Measurements from ENCODE around the gene HASPIN. TPM values are rescaled to one million over a fixed set of nuclear protein-coding genes. Genes with fewer than 3 reads are reported as not detected.

The HASPIN gene
- not detected in 2 replicates for polyA plus RNA-seq

DNA sequence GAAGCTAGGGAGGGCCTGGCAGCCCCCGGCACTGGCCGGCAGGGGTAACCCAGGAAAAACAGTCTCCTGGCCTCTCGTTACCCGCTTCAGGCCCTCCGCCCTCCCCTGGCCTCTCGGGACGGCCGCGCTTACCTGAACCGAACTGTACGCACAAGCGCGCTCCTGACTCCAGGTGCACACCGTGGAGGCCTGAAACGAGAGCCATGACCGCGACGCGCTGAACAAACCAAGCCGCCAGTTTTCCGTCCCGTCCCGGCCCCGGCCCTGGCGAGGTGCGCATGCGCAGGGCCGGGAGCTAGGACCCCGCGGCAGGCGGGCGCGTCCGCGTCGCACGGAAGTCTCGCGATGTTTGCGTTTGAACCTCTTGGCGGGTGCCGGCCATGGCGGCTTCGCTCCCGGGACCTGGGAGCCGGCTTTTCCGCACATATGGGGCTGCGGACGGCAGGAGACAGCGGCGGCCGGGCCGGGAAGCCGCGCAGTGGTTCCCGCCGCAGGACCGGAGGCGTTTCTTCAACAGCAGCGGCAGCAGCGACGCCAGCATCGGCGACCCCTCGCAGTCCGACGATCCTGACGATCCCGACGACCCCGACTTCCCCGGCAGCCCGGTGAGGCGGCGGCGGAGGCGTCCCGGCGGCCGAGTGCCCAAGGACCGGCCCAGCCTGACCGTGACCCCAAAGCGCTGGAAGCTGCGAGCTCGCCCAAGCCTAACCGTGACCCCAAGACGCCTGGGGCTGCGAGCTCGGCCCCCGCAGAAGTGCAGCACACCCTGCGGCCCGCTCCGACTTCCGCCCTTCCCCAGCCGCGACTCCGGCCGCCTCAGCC lies at the start of gene HASPIN:
Gene HASPIN, plus strand, starts transcription at position 348 of the 822 bp plus-strand sequence. Its CDS starts 33 bp downstream, at position 381.

GRCh38 chr17:3695723-3696411 lies 27.8 kb upstream of the HASPIN start, which contains the start of gene P2RX5:
Gene P2RX5 (minus strand): TSS chr17:3696155. CDS start chr17:3696005, 150 bp downstream.

Other genes with a start within 250 kb of the HASPIN start
- 4.4 and 9.6 TPM in 2 replicates for gene ASPA, start 247.9 kb upstream of the HASPIN start, polyA plus RNA-seq
- 0.07 and 0.59 TPM in 2 replicates for gene TRPV3, start 166.1 kb upstream of the HASPIN start, polyA plus RNA-seq
- gene TRPV1, start 114.5 kb upstream of the HASPIN start, polyA plus RNA-seq: 0.39 and 0.71 TPM in 2 replicates
- gene SHPK, start 87.7 kb upstream of the HASPIN start, polyA plus RNA-seq: 0.98 and 1.1 TPM in 2 replicates
- gene CTNS, start 87.1 kb upstream of the HASPIN start, polyA plus RNA-seq: 3.0 TPM in 1 of 2 replicates, not detected in the other
- gene TAX1BP3, start 55.3 kb upstream of the HASPIN start, polyA plus RNA-seq: 1.3 and 6.0 TPM in 2 replicates
- 34.0 and 53.0 TPM in 2 replicates for gene EMC6, start 55.1 kb upstream of the HASPIN start, polyA plus RNA-seq
- 36.8 and 43.3 TPM in 2 replicates for gene P2RX5, start 27.7 kb upstream of the HASPIN start, polyA plus RNA-seq
- gene ITGAE, start 77.3 kb downstream of the HASPIN start, polyA plus RNA-seq: 315 and 374 TPM in 2 replicates
- 6.3 and 8.6 TPM in 2 replicates for gene NCBP3, start 122.3 kb downstream of the HASPIN start, polyA plus RNA-seq
- 1.1 and 6.9 TPM in 2 replicates for gene CAMKK1, start 169.2 kb downstream of the HASPIN start, polyA plus RNA-seq
- not detected in 2 replicates for gene P2RX1, start 192.6 kb downstream of the HASPIN start, polyA plus RNA-seq
- 54.6 and 88.7 TPM in 2 replicates for gene ATP2A3, start 240.5 kb downstream of the HASPIN start, polyA plus RNA-seq

Data from Purkinje cell (primary cell).